Prostate gland (tissue), 2 donors: Measurements from ENCODE around the gene CNTN5.

ENCODE experiments used
- CTCF ChIP-seq, 4 experiments: fragments of 200-600 bp in 2 of 4; fragments of 450-650 bp in 2 of 4; sonication (generic) in 2 of 4; IDR thresholded peaks; 1 replicate in 3 of 4; 2 replicates in 1 of 4; pipeline ENCODE4 v1.5.1; 2016 to 2019; ENCODE audit warnings: antibody characterized with exemption in 4 of 4, mild to moderate bottlenecking in 2 of 4, moderate library complexity in 2 of 4
- POLR2A ChIP-seq: fragments of 450-650 bp; IDR thresholded peaks from one replicate; pipeline ENCODE4 v1.6.1; 2016; ENCODE audit warnings: antibody characterized with exemption, mild to moderate bottlenecking
- POLR2AphosphoS5 ChIP-seq: sonication (generic); formaldehyde crosslinking; IDR thresholded peaks from one replicate; pipeline ENCODE4 v1.6.1; 2017; ENCODE audit warnings: antibody characterized with exemption

GRCh38 chr11:100353083-100353482 lies 1332.3 kb downstream of the CNTN5 start:
- no peak for TF ChIP-seq CTCF (IDR thresholded peaks at IDR 0.05)
- TF ChIP-seq POLR2A = no peak
- TF ChIP-seq POLR2AphosphoS5 = no peak
